Measurements from ENCODE around the gene TMTC4. TPM values are rescaled to one million over a fixed set of nuclear protein-coding genes. Genes with fewer than 3 reads are reported as not detected.

TMTC4 gene
- polyA plus RNA-seq, 2 of the 4 experiments (the other 2 are of a cell fraction): 15.6 to 17.5 TPM

GRCh38 chr13:100668408-100668807 is 6.2 kb downstream of the TMTC4 start:
- TF ChIP-seq HOXB13 (CRISPR knock-in tag; IDR thresholded peaks at IDR 0.05; ENCODE audit: low read depth) (no peak), CHD4 (IDR thresholded peaks at IDR 0.05; ENCODE audit: borderline replicate concordance) (no peak), HMGXB4 (CRISPR knock-in tag; IDR thresholded peaks at IDR 0.05; ENCODE audit: borderline replicate concordance) (no peak), RNF2 (IDR thresholded peaks at IDR 0.05; ENCODE audit: borderline replicate concordance, low read depth) (no peak), ZSCAN20 (CRISPR knock-in tag; IDR thresholded peaks at IDR 0.05) (no peak), BCL3 (IDR thresholded peaks at IDR 0.05) (no peak), ZC3H11A (IDR thresholded peaks at IDR 0.05) (no peak), POLR2A (IDR thresholded peaks at IDR 0.05; ENCODE audit: low read length) (no peak), MYC (IDR thresholded peaks at IDR 0.05; ENCODE audit: borderline replicate concordance, low read length) (no peak), ATOH8 (CRISPR knock-in tag; IDR thresholded peaks at IDR 0.05; ENCODE audit: low read depth) (no peak), PHF8 (IDR thresholded peaks at IDR 0.05; ENCODE audit: borderline replicate concordance, low read depth) (no peak), FOSL2 (IDR thresholded peaks at IDR 0.05) (no peak), FOSL2 (CRISPR knock-in tag; IDR thresholded peaks at IDR 0.05) (no peak), RAD21 (conservative IDR thresholded peaks at IDR 0.05 in 1 of 2, IDR thresholded peaks at IDR 0.05 in 1 of 2) (no peak)
- POLR2A ChIA-PET: no interaction called here
- 82% methylated on average over 7 of the region's 7 CpGs for WGBS (ENCODE audit: missing lambda C conversion rate)
- H3K4me1 ChIP-seq: peaks cover 8% of the 10 kb centered on the region; the same call in 2 of the 3 replicates
- no peak overlapping the region for H3K27ac ChIP-seq
- no peaks in the 10 kb centered on the region for H3K9me3 ChIP-seq
- no peak overlapping the region for H3K4me2 ChIP-seq
- FAIRE-seq (no peak), DNase-seq (ENCODE audit: low read depth in 1 of 2, low spot score in 1 of 2) (no peak), ATAC-seq (no peak)
- no peak overlapping the region for H3K4me3 ChIP-seq
- CTCF ChIA-PET: no interaction called here

GRCh38 chr13:100667894-100668293 is 6.7 kb downstream of the TMTC4 start:
- ATAC-seq (no peak), FAIRE-seq (no peak), DNase-seq (ENCODE audit: low read depth in 1 of 2, low spot score in 1 of 2) (no peak)
- Histone ChIP-seq H3K9me3 (no peaks in the 10 kb centered on the region), H3K27ac (no peak overlapping the region), H3K4me1 (peaks cover 3% of the 10 kb centered on the region; the same call in 2 of the 3 replicates), H3K4me2 (no peak overlapping the region), H3K4me3 (no peak overlapping the region)
- WGBS (ENCODE audit: missing lambda C conversion rate): 95% methylated on average over 9 of the region's 9 CpGs
- CTCF ChIA-PET: interaction anchor here (0.6 kb wide), 1 partner anchor 23 kb away, joined by 4 read pairs; no protein-coding TSS in a partner anchor
- POLR2A ChIA-PET: no interaction called here
- TF ChIP-seq HES2 (IDR thresholded peaks at IDR 0.05) (no peak), CHD2 (IDR thresholded peaks at IDR 0.05; ENCODE audit: low read length, partially characterized antibody) (no peak), FOSB (CRISPR knock-in tag; IDR thresholded peaks at IDR 0.05) (no peak), ATOH8 (CRISPR knock-in tag; IDR thresholded peaks at IDR 0.05; ENCODE audit: low read depth) (no peak), TFCP2L1 (CRISPR knock-in tag; IDR thresholded peaks at IDR 0.05) (no peak), RCOR1 (IDR thresholded peaks at IDR 0.05; ENCODE audit: low read depth, low read length) (no peak)
